ENCODE measurements around the gene MAP3K6.

DNA sequence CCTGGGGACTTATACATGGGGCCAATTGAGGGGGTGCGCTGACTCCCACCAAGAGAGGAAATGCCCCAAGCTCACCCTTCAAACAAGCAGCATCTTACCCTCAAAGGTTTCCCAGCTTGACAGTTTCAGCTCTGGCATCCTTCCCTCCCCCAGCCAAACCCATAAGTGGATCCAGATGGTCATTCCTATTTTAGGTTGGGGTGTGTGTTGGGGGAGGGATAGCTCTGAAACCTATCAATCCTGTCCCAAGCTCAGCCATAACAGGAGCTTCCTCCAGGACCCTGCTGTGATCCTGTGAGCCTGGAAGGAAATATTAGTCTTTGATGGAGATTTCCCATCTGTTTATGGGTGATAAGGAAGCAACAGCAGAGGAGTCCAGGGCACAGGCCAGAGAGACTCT is 48.2 kb downstream of the MAP3K6 start:
- TF ChIP-seq, protein P1, sequence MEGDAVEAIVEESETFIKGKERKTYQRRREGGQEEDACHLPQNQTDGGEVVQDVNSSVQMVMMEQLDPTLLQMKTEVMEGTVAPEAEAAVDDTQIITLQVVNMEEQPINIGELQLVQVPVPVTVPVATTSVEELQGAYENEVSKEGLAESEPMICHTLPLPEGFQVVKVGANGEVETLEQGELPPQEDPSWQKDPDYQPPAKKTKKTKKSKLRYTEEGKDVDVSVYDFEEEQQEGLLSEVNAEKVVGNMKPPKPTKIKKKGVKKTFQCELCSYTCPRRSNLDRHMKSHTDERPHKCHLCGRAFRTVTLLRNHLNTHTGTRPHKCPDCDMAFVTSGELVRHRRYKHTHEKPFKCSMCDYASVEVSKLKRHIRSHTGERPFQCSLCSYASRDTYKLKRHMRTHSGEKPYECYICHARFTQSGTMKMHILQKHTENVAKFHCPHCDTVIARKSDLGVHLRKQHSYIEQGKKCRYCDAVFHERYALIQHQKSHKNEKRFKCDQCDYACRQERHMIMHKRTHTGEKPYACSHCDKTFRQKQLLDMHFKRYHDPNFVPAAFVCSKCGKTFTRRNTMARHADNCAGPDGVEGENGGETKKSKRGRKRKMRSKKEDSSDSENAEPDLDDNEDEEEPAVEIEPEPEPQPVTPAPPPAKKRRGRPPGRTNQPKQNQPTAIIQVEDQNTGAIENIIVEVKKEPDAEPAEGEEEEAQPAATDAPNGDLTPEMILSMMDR (conservative IDR thresholded peaks at IDR 0.05), result no peak
- TF ChIP-seq EZH2 (IDR thresholded peaks at IDR 0.05; ENCODE audit: low read depth), result no peak

All from PC-9 (cell line).